H9 (cell line): ENCODE measurements around the gene PLIN4. TPM values are rescaled to one million over a fixed set of nuclear protein-coding genes. Genes with fewer than 3 reads are reported as not detected.

Experiments used
- DNase-seq: peaks from one replicate; pipeline ENCODE4 v3.0.0-alpha.2; 2017
- H2AFZ ChIP-seq: one replicate; pipeline ENCODE4 v1.6.1; 2013; ENCODE audit warnings: mild to moderate bottlenecking, low read length, control low read depth, moderate library complexity
- H2AK5ac ChIP-seq: 2 replicates; pipeline ENCODE4 v1.6.1; 2013; ENCODE audit warnings: low read length, control low read depth, mixed read lengths; ENCODE audit not compliant: insufficient read length
- H2BK120ac ChIP-seq: one replicate; pipeline ENCODE4 v1.6.1; 2013; ENCODE audit warnings: low read depth, mild to moderate bottlenecking, low read length, control low read depth, inconsistent platforms; ENCODE audit not compliant: poor library complexity, severe bottlenecking
- H2BK12ac ChIP-seq: 2 replicates; pipeline ENCODE4 v1.6.1; 2013; ENCODE audit warnings: low read length, control low read depth, mixed read lengths, low read depth; ENCODE audit not compliant: insufficient read length
- H2BK15ac ChIP-seq: 2 replicates; pipeline ENCODE4 v1.6.1; 2013; ENCODE audit warnings: low read depth, low read length, control low read depth
- H2BK20ac ChIP-seq: one replicate; pipeline ENCODE4 v1.6.1; 2013; ENCODE audit warnings: low read depth, mild to moderate bottlenecking, low read length, control low read depth, inconsistent platforms; ENCODE audit not compliant: poor library complexity, severe bottlenecking
- H2BK5ac ChIP-seq: 2 replicates; pipeline ENCODE4 v1.6.1; 2013; ENCODE audit warnings: low read length, control low read depth, mixed read lengths; ENCODE audit not compliant: insufficient read length
- H3K14ac ChIP-seq: 2 replicates; pipeline ENCODE4 v1.6.1; 2013; ENCODE audit warnings: low read length, control low read depth; ENCODE audit not compliant: insufficient read depth
- H3K18ac ChIP-seq: 2 replicates; pipeline ENCODE4 v1.6.1; 2013; ENCODE audit warnings: low read depth, mild to moderate bottlenecking, mixed read lengths, low read length, control low read depth; ENCODE audit not compliant: insufficient read length
- H3K23ac ChIP-seq: 2 replicates; pipeline ENCODE4 v1.6.1; 2013; ENCODE audit warnings: low read length, control low read depth, mixed read lengths, low read depth; ENCODE audit not compliant: insufficient read length
- H3K23me2 ChIP-seq: 2 replicates; pipeline ENCODE4 v1.6.1; 2013; ENCODE audit warnings: low read depth, mild to moderate bottlenecking, mixed read lengths, low read length, control low read depth; ENCODE audit not compliant: insufficient read length, poor library complexity, severe bottlenecking
- H3K27ac ChIP-seq: 2 replicates; pipeline ENCODE4 v1.5.1; 2013; ENCODE audit warnings: low read length, control low read depth, mixed read lengths, low read depth; ENCODE audit not compliant: insufficient read length
- H3K27me3 ChIP-seq: 2 replicates; pipeline ENCODE4 v1.6.1; 2013; ENCODE audit warnings: low read length, control low read depth, inconsistent platforms; ENCODE audit not compliant: insufficient read depth
- H3K4ac ChIP-seq: 2 replicates; pipeline ENCODE4 v1.6.1; 2013; ENCODE audit warnings: low read depth, mild to moderate bottlenecking, control low read depth, inconsistent platforms, low read length, moderate library complexity
- H3K4me1 ChIP-seq: 2 replicates; pipeline ENCODE4 v1.6.1; 2013; ENCODE audit warnings: low read length, control low read depth, inconsistent platforms; ENCODE audit not compliant: insufficient read depth
- H3K4me2 ChIP-seq: 2 replicates; pipeline ENCODE4 v1.6.1; 2013; ENCODE audit warnings: low read length, control low read depth, mixed read lengths; ENCODE audit not compliant: insufficient read length, insufficient read depth
- H3K56ac ChIP-seq: 2 replicates; pipeline ENCODE4 v1.6.1; 2013; ENCODE audit warnings: low read depth, mild to moderate bottlenecking, mixed read lengths, low read length, control low read depth; ENCODE audit not compliant: insufficient read length
- H3K79me1 ChIP-seq: 2 replicates; pipeline ENCODE4 v1.6.1; 2013; ENCODE audit warnings: low read depth, mild to moderate bottlenecking, moderate library complexity, low read length, control low read depth, inconsistent platforms; ENCODE audit not compliant: insufficient read depth, poor library complexity, severe bottlenecking
- H3K79me2 ChIP-seq: 2 replicates; pipeline ENCODE4 v1.6.1; 2013; ENCODE audit warnings: low read length, control low read depth, inconsistent platforms; ENCODE audit not compliant: insufficient read depth
- H3K9ac ChIP-seq: 2 replicates; pipeline ENCODE4 v1.6.1; 2013; ENCODE audit warnings: low read length, control low read depth, mixed read lengths; ENCODE audit not compliant: insufficient read length; ENCODE audit errors: extremely low read depth
- H3K9me3 ChIP-seq: one replicate; pipeline ENCODE4 v1.6.1; 2013; ENCODE audit warnings: low read depth, low read length, inconsistent platforms; ENCODE audit not compliant: control insufficient read depth
- H3T11ph ChIP-seq: one replicate; pipeline ENCODE4 v1.6.1; 2013; ENCODE audit warnings: mild to moderate bottlenecking, low read length, control low read depth, inconsistent platforms
- H4K20me1 ChIP-seq: one replicate; pipeline ENCODE4 v1.6.1; 2013; ENCODE audit not compliant: control insufficient read depth, insufficient read length, insufficient read depth
- H4K5ac ChIP-seq: 2 replicates; pipeline ENCODE4 v1.6.1; 2013; ENCODE audit warnings: low read depth, mild to moderate bottlenecking, mixed read lengths, low read length, control low read depth; ENCODE audit not compliant: insufficient read length
- H4K8ac ChIP-seq: replicated peaks from 2 replicates; pipeline ENCODE4 v1.6.1; 2013; ENCODE audit warnings: low read length, control low read depth, mixed read lengths, low read depth; ENCODE audit not compliant: insufficient read length
- H4K91ac ChIP-seq: 2 replicates; pipeline ENCODE4 v1.6.1; 2013; ENCODE audit warnings: low read depth, mild to moderate bottlenecking, moderate library complexity, mixed read lengths, low read length, control low read depth; ENCODE audit not compliant: insufficient read length
- H3K27ac Mint-ChIP-seq, 3 experiments: 2 replicates in 2 of 3; 3 replicates in 1 of 3; pipeline ENCODE4 v1.8.0; 2020 to 2021; ENCODE audit warnings: mixed read lengths in 3 of 3, mild to moderate bottlenecking in 1 of 3, moderate library complexity in 1 of 3
- H3K27me3 Mint-ChIP-seq: 2 replicates; pipeline ENCODE4 v1.8.0; 2021; ENCODE audit warnings: low read depth, mild to moderate bottlenecking, moderate library complexity, mixed read lengths
- H3K36me3 Mint-ChIP-seq, 3 experiments: 2 replicates in 2 of 3; 3 replicates in 1 of 3; pipeline ENCODE4 v1.8.0; 2020 to 2021; ENCODE audit warnings: low read depth in 3 of 3, mixed read lengths in 3 of 3; ENCODE audit not compliant: insufficient read depth in 1 of 3
- H3K4me1 Mint-ChIP-seq, 2 experiments: 2 replicates each; pipeline ENCODE4 v1.8.0; 2020; ENCODE audit warnings: mixed read lengths in 2 of 2
- H3K4me3 Mint-ChIP-seq, 2 experiments: 2 replicates in 1 of 2; 3 replicates in 1 of 2; pipeline ENCODE4 v1.8.0; 2020 to 2021; ENCODE audit warnings: mild to moderate bottlenecking in 2 of 2, mixed read lengths in 2 of 2, moderate library complexity in 1 of 2
- H3K9me3 Mint-ChIP-seq, 2 experiments: 2 replicates in 1 of 2; 3 replicates in 1 of 2; pipeline ENCODE4 v1.8.0; 2020; ENCODE audit warnings: mild to moderate bottlenecking in 2 of 2, mixed read lengths in 2 of 2, moderate library complexity in 1 of 2
- CTCF ChIP-seq: fragments of 200-600 bp; sonication (generic); conservative IDR thresholded peaks from 3 replicates; pipeline ENCODE4 v1.8.0; 2021; ENCODE audit warnings: antibody characterized with exemption, mild to moderate bottlenecking
- total RNA-seq: library from RNA; stranded (reverse); gene quantifications from 2 replicates; pipeline ENCODE4 v1.2.1, GENCODE V29; 2021

The PLIN4 gene
- total RNA-seq, 1 experiment from 2014 or later, result 1.1 TPM

- no peak overlapping the region for H4K8ac ChIP-seq
- Mint-ChIP-seq H3K36me3 (peaks cover 38 to 72% (median 60%) of the 10 kb centered on the region in 3 experiments), H3K9me3 (no peaks in the 10 kb centered on the region; a peak in 1 of 5 replicates), H3K4me1 (peaks cover 9 to 18% of the 10 kb centered on the region in 2 experiments), H3K27ac (no peak overlapping the region), H3K4me3 (no peak overlapping the region), H3K27me3 (peaks cover 3% of the 10 kb centered on the region)
- no peak overlapping the region for H3K18ac ChIP-seq
- no peaks in the 10 kb centered on the region; the same call in 1 of the 2 replicates for H3K4me1 ChIP-seq
- H3K23me2 ChIP-seq, result no peaks in the 10 kb centered on the region
- no peak overlapping the region for H3K9ac ChIP-seq
- H3K14ac ChIP-seq, result no peak overlapping the region
- no peaks in the 10 kb centered on the region for H3K79me2 ChIP-seq
- DNase-seq, result no peak
- H2BK120ac ChIP-seq, result no peak overlapping the region
- no peak overlapping the region for H3K56ac ChIP-seq
- no peak overlapping the region for H2BK15ac ChIP-seq
- H3K4ac ChIP-seq, result no peak overlapping the region
- H4K91ac ChIP-seq, result no peak overlapping the region
- no peak overlapping the region for H2BK12ac ChIP-seq
- no peak overlapping the region for H4K5ac ChIP-seq
- H2AFZ ChIP-seq, result no peak overlapping the region
- no peak overlapping the region for H3T11ph ChIP-seq
- H3K79me1 ChIP-seq, result no peaks in the 10 kb centered on the region
- no peak overlapping the region for H2BK5ac ChIP-seq
- peaks cover 9% of the 10 kb centered on the region for H4K20me1 ChIP-seq
- no peak for TF ChIP-seq CTCF
- H2AK5ac ChIP-seq, result no peak overlapping the region
- H3K9me3 ChIP-seq, result no peaks in the 10 kb centered on the region
- no peak overlapping the region for H3K27ac ChIP-seq
- H3K27me3 ChIP-seq, result no peaks in the 10 kb centered on the region
- H2BK20ac ChIP-seq, result no peak overlapping the region
- no peak overlapping the region for H3K4me2 ChIP-seq
- no peak overlapping the region for H3K23ac ChIP-seq
Measured at GRCh38 chr19:4553092-4553695, 34.9 kb upstream of the PLIN4 start.
